Lower leg skin (tissue), 3 donors: ENCODE results near the gene SUN1.

Experiments used
- POLR2A ChIP-seq, 2 donors: fragments of 450-650 bp; IDR thresholded peaks; one replicate each; pipeline ENCODE4 v1.6.1; 2016 to 2017; ENCODE audit warnings: antibody characterized with exemption in 2 of 2, mild to moderate bottlenecking in 1 of 2, moderate library complexity in 1 of 2
- TF ChIP-seq, protein P1 (sequence below), 3 donors: fragments of 450-650 bp; IDR thresholded peaks; one replicate each; pipeline ENCODE4 v1.5.1; 2016; ENCODE audit warnings: antibody characterized with exemption in 3 of 3, mild to moderate bottlenecking in 3 of 3, moderate library complexity in 2 of 3

DNA sequence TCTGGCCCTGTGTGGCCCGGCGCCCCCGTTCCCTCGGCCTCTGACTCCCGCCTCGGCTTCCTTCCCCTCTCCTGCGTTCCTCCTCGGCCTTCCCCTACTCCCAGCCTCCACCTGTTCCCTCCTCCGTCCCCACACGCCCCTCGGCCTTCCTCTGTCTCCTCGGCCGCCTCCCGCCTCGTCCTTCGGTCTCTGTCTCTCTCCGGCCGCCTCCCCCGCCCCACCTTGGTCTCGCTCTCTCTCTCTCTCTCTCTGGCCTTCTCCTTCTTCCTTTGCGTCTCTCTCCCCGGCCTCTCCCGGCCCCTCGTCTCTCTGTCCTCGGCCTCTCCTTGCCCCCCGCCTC, 44.7 kb downstream of the SUN1 start:
- TF ChIP-seq, protein P1, sequence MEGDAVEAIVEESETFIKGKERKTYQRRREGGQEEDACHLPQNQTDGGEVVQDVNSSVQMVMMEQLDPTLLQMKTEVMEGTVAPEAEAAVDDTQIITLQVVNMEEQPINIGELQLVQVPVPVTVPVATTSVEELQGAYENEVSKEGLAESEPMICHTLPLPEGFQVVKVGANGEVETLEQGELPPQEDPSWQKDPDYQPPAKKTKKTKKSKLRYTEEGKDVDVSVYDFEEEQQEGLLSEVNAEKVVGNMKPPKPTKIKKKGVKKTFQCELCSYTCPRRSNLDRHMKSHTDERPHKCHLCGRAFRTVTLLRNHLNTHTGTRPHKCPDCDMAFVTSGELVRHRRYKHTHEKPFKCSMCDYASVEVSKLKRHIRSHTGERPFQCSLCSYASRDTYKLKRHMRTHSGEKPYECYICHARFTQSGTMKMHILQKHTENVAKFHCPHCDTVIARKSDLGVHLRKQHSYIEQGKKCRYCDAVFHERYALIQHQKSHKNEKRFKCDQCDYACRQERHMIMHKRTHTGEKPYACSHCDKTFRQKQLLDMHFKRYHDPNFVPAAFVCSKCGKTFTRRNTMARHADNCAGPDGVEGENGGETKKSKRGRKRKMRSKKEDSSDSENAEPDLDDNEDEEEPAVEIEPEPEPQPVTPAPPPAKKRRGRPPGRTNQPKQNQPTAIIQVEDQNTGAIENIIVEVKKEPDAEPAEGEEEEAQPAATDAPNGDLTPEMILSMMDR (IDR thresholded peaks at IDR 0.05), result no peak
- TF ChIP-seq POLR2A (IDR thresholded peaks at IDR 0.05), result no peak
